Keratinocyte (primary cell): ENCODE data around the gene KRT5. TPM values are rescaled to one million over a fixed set of nuclear protein-coding genes. Genes with fewer than 3 reads are reported as not detected.
A peak's percentile ranks its signal among the peaks of the same experiment; 100 is the strongest.

Source experiments
- DNase-seq: peaks from one replicate; pipeline ENCODE4 v3.0.0-alpha.2; 2011; ENCODE audit warnings: low read depth, missing footprints, low spot score
- FAIRE-seq: peaks from 2 replicates; lab custom pipeline; 2011; peaks lifted over from hg19 to GRCh38; lab: Jason Lieb, UNC
- H2AFZ ChIP-seq: 2 replicates; pipeline ENCODE4 v1.6.0; 2012; ENCODE audit warnings: low read length, control low read depth, inconsistent platforms; ENCODE audit not compliant: control insufficient read depth
- H3K27ac ChIP-seq: 2 replicates; pipeline ENCODE4 v1.5.1; 2011; ENCODE audit warnings: low read length; ENCODE audit not compliant: control insufficient read depth, insufficient read depth
- H3K27me3 ChIP-seq: 3 replicates; pipeline ENCODE4 v1.6.0; 2011; ENCODE audit warnings: low read length; ENCODE audit not compliant: control insufficient read depth, insufficient read depth; ENCODE audit errors: extremely low read depth
- H3K36me3 ChIP-seq, 2 experiments: 2 replicates in 1 of 2; 3 replicates in 1 of 2; pipeline ENCODE4 v1.5.1; 2011; ENCODE audit warnings: low read length in 2 of 2, mild to moderate bottlenecking in 1 of 2; ENCODE audit not compliant: control insufficient read depth in 2 of 2, insufficient read depth in 2 of 2; ENCODE audit errors: extremely low read depth in 1 of 2
- H3K4me1 ChIP-seq: 3 replicates; pipeline ENCODE4 v1.5.1; 2011; ENCODE audit warnings: low read length; ENCODE audit not compliant: control insufficient read depth, insufficient read depth; ENCODE audit errors: extremely low read depth
- H3K4me2 ChIP-seq: 3 replicates; pipeline ENCODE4 v1.6.0; 2011; ENCODE audit warnings: low read depth, low read length; ENCODE audit not compliant: control insufficient read depth, insufficient read depth; ENCODE audit errors: extremely low read depth
- H3K4me3 ChIP-seq, 3 experiments: fragments of 200-600 bp in 1 of 3; sonication (generic) in 1 of 3; 2 replicates in 2 of 3; 3 replicates in 1 of 3; pipeline ENCODE4 v1.5.1; 2011 to 2016; ENCODE audit warnings: low read length in 3 of 3, mild to moderate bottlenecking in 3 of 3, control low read depth in 2 of 3, inconsistent platforms in 1 of 3, low read depth in 1 of 3, mixed read lengths in 1 of 3, mixed run types in 1 of 3, moderate library complexity in 1 of 3; ENCODE audit not compliant: control insufficient read depth in 2 of 3, insufficient read depth in 2 of 3; ENCODE audit errors: extremely low read depth in 1 of 3
- H3K79me2 ChIP-seq: 2 replicates; pipeline ENCODE4 v1.6.0; 2012; ENCODE audit warnings: low read length; ENCODE audit not compliant: control insufficient read depth, insufficient read depth
- H3K9ac ChIP-seq: 3 replicates; pipeline ENCODE4 v1.6.0; 2011; ENCODE audit warnings: low read length; ENCODE audit not compliant: control insufficient read depth, insufficient read depth; ENCODE audit errors: extremely low read depth
- H3K9me1 ChIP-seq: 3 replicates; pipeline ENCODE4 v1.6.0; 2011; ENCODE audit warnings: low read length; ENCODE audit not compliant: control insufficient read depth, insufficient read depth; ENCODE audit errors: extremely low read depth
- H3K9me3 ChIP-seq: 2 replicates; pipeline ENCODE4 v1.5.1; 2012; ENCODE audit warnings: low read depth, low read length; ENCODE audit not compliant: control insufficient read depth
- H4K20me1 ChIP-seq: 3 replicates; pipeline ENCODE4 v1.6.0; 2011; ENCODE audit warnings: low read length; ENCODE audit not compliant: control insufficient read depth, insufficient read depth; ENCODE audit errors: extremely low read depth
- EZH2 ChIP-seq: IDR thresholded peaks from one replicate; pipeline ENCODE4 v1.6.1; 2012; ENCODE audit warnings: inconsistent platforms, mild to moderate bottlenecking, low read length, moderate library complexity
- dilution Hi-C: fragments of 300-500 bp; cut with MboI; formaldehyde crosslinking; loops from one replicate; pipeline ENCODE4 v1.7.0; 2020; ENCODE audit warnings: low sequenced_read_pairs; ENCODE audit not compliant: extremely low pct_ligation_motif_present
- polyA plus RNA-seq, 5 experiments: library from polyadenylated mRNA; depleted of rRNA in 3 of 5; stranded (reverse) in 3 of 5; stranded (forward) in 1 of 5; unstranded in 1 of 5; fragments of >200 nt; gene quantifications; 1 replicate in 1 of 5; 2 replicates in 3 of 5; 3 replicates in 1 of 5; pipeline versions ENCODE4 v1.2.1 to v1.2.3, GENCODE V29; 2011 to 2012; ENCODE audit warnings: missing spikeins in 2 of 5, low read depth in 1 of 5, low replicate concordance in 1 of 5
- TF ChIP-seq, protein P1 (sequence below), 3 experiments: IDR thresholded peaks in 1 of 3; conservative IDR thresholded peaks in 1 of 3; optimal IDR thresholded peaks in 1 of 3; 2 replicates in 2 of 3; 3 replicates in 1 of 3; pipeline versions ENCODE3 to v1.5.1; 2011; ENCODE audit warnings: low read length in 3 of 3, mild to moderate bottlenecking in 3 of 3, moderate library complexity in 2 of 3, control low read depth in 1 of 3, inconsistent platforms in 1 of 3; ENCODE audit not compliant: insufficient read depth in 2 of 3; ENCODE audit errors: extremely low read depth in 1 of 3

The KRT5 gene
- polyA plus RNA-seq, 1 donor (not counting 4 experiments of a cell fraction or from before 2014, with no cell fraction given): 15,814 TPM

DNA sequence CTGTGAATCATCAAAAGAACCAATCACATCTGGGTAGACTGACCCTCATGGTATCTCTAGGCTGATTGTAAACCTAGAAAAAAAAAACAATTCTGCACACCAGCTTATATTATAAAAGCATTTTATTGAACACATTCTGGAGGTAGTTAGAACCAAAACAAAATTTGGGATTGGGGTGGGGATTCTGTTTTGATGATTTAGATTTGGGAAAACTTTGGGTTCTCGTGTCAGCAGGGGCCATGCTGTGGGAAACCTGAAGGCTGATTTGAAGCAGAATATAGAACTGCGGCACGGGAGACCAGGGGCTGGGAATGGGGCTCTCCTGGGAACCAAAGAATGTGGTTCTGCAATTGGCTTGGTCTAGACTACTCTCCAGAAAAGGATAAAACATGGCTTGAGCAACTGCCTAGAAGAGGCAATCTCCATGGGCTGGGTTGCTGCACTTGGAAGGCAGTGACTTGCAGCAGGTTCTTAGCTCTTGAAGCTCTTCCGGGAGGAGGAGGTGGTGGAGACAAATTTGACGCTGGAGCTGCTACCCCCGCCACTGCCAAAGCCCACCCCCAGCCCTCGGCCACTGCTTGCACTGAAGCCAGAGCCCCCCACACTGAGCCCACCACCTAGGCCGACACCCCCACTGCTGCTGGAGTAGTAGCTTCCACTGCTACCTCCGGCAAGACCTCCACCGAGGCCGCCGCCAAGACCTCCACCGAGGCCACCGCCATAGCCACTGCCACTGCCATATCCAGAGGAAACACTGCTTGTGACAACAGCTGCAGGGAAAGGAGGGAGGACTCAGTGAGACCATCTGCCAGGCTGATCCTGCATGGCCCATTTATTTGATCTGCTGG, 5.5 kb downstream of the KRT5 start:
- H3K9me1 ChIP-seq: no peaks in the 10 kb centered on the region
- DNase-seq (no peak), FAIRE-seq (peak; percentile 29)
- no peaks in the 10 kb centered on the region for H3K27me3 ChIP-seq
- H3K79me2 ChIP-seq: peaks cover 18% of the 10 kb centered on the region
- H3K4me1 ChIP-seq: peaks cover 23% of the 10 kb centered on the region
- dilution Hi-C loops: no loop called here
- peaks cover 24 to 44% of the 10 kb centered on the region in 2 experiments for H3K36me3 ChIP-seq
- H4K20me1 ChIP-seq: peaks cover 41% of the 10 kb centered on the region
- no peak overlapping the region for H2AFZ ChIP-seq
- H3K4me2 ChIP-seq: no peak overlapping the region
- TF ChIP-seq, protein P1, sequence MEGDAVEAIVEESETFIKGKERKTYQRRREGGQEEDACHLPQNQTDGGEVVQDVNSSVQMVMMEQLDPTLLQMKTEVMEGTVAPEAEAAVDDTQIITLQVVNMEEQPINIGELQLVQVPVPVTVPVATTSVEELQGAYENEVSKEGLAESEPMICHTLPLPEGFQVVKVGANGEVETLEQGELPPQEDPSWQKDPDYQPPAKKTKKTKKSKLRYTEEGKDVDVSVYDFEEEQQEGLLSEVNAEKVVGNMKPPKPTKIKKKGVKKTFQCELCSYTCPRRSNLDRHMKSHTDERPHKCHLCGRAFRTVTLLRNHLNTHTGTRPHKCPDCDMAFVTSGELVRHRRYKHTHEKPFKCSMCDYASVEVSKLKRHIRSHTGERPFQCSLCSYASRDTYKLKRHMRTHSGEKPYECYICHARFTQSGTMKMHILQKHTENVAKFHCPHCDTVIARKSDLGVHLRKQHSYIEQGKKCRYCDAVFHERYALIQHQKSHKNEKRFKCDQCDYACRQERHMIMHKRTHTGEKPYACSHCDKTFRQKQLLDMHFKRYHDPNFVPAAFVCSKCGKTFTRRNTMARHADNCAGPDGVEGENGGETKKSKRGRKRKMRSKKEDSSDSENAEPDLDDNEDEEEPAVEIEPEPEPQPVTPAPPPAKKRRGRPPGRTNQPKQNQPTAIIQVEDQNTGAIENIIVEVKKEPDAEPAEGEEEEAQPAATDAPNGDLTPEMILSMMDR (optimal IDR thresholded peaks at IDR 0.05 in 1 of 3, IDR thresholded peaks at IDR 0.05 in 1 of 3, conservative IDR thresholded peaks at IDR 0.05 in 1 of 3; ENCODE audit: extremely low read depth in 1 of 3, insufficient read depth in 2 of 3, low read length in 3 of 3): no peak
- no peak for TF ChIP-seq EZH2
- H3K9me3 ChIP-seq: no peaks in the 10 kb centered on the region
- no peak overlapping the region for H3K9ac ChIP-seq
- H3K4me3 ChIP-seq: no peak overlapping the region
- peak overlapping the region; percentile 98 for H3K27ac ChIP-seq

DNA sequence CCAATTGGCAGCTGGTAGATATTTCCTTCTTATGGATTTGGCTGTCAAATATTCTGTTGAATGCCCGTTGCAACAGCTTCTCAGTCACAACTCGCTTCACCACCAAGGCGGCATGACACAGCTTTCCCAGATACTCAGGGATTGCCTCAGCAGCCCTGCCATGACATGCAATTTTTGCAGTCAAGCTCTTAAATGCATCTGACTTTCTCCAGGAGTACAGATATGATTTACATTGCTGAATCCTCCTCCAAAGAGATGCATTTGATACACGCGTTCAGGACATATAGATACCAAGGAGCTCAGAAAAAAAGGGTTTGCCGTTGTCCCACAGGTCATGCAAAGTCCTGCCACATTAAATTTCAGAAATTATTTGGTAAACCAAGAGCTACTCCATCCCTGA, 6.5 kb downstream of the KRT5 start:
- H3K27ac ChIP-seq: peak overlapping the region; percentile 37
- peak; percentile 92 for FAIRE-seq
- no peak overlapping the region for H3K4me3 ChIP-seq

More for the DNA sequence above, 6.5 kb downstream of the KRT5 start:
- H3K9ac ChIP-seq: no peak overlapping the region
- H3K4me1 ChIP-seq: peaks cover 23% of the 10 kb centered on the region
- peaks cover 31% of the 10 kb centered on the region for H4K20me1 ChIP-seq
- H2AFZ ChIP-seq: no peak overlapping the region
- H3K9me1 ChIP-seq: no peaks in the 10 kb centered on the region
- DNase-seq: peak; percentile 71
- dilution Hi-C loops: no loop called here
- TF ChIP-seq EZH2: no peak
- TF ChIP-seq, protein P1 (optimal IDR thresholded peaks at IDR 0.05 in 1 of 3, IDR thresholded peaks at IDR 0.05 in 1 of 3, conservative IDR thresholded peaks at IDR 0.05 in 1 of 3; ENCODE audit: extremely low read depth in 1 of 3, insufficient read depth in 2 of 3, low read length in 3 of 3): no peak
- H3K4me2 ChIP-seq: no peak overlapping the region
- H3K27me3 ChIP-seq: no peaks in the 10 kb centered on the region
- peaks cover 8% of the 10 kb centered on the region for H3K79me2 ChIP-seq
- no peaks in the 10 kb centered on the region for H3K9me3 ChIP-seq
- H3K36me3 ChIP-seq: peaks cover 20 to 34% of the 10 kb centered on the region in 2 experiments
